Measurements from ENCODE around the gene HNRNPAB.

DNA sequence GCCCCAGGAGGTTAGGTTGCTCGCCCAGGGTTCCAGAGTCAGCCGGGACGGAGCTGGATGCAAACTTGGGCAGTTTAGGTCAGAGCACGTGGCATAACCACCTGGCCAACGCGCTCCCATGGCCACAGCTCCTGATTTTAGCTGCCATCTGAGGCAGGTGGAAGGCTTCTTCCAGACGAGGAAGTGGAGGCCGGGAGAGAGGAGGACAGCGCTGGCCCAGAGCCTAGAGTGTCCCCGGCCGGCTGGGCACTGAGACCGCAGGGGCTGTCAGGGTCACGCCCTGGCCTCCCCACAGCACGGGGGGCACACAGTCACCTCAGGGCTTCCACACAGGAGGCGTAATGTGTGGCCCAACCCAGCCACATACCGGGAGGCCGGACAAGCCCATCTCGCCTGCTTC, 44.4 kb downstream of the HNRNPAB start:
- TF ChIP-seq, protein P1, sequence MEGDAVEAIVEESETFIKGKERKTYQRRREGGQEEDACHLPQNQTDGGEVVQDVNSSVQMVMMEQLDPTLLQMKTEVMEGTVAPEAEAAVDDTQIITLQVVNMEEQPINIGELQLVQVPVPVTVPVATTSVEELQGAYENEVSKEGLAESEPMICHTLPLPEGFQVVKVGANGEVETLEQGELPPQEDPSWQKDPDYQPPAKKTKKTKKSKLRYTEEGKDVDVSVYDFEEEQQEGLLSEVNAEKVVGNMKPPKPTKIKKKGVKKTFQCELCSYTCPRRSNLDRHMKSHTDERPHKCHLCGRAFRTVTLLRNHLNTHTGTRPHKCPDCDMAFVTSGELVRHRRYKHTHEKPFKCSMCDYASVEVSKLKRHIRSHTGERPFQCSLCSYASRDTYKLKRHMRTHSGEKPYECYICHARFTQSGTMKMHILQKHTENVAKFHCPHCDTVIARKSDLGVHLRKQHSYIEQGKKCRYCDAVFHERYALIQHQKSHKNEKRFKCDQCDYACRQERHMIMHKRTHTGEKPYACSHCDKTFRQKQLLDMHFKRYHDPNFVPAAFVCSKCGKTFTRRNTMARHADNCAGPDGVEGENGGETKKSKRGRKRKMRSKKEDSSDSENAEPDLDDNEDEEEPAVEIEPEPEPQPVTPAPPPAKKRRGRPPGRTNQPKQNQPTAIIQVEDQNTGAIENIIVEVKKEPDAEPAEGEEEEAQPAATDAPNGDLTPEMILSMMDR (conservative IDR thresholded peaks at IDR 0.05; ENCODE audit: low read depth, low read length), result no peak
- no peak for TF ChIP-seq EZH2 (IDR thresholded peaks at IDR 0.05; ENCODE audit: borderline replicate concordance, low read depth, low read length, poor library complexity, severe bottlenecking)

All from A673 (cell line).